HEK293T (cell line): ENCODE measurements around the gene CLEC4G.

Experiments
- ARNT ChIP-seq: fragments of 450-650 bp; IDR thresholded peaks from 2 replicates; pipeline ENCODE4 v1.6.1; 2017; ENCODE audit warnings: mild to moderate bottlenecking
- CTBP1 ChIP-seq: fragments of 450-650 bp; IDR thresholded peaks from 2 replicates; pipeline ENCODE4 v1.6.1; 2016; ENCODE audit warnings: borderline replicate concordance
- FOXK2 ChIP-seq: fragments of 450-650 bp; IDR thresholded peaks from 2 replicates; pipeline ENCODE4 v1.6.1; 2016; ENCODE audit warnings: mild to moderate bottlenecking
- FOXM1 ChIP-seq: fragments of 450-650 bp; IDR thresholded peaks from 2 replicates; pipeline ENCODE4 v1.6.1; 2017; ENCODE audit warnings: mild to moderate bottlenecking, borderline replicate concordance
- HDGF ChIP-seq: fragments of 450-650 bp; IDR thresholded peaks from 2 replicates; pipeline ENCODE4 v1.6.1; 2017; ENCODE audit warnings: antibody characterized with exemption, borderline replicate concordance
- NFRKB ChIP-seq: fragments of 450-650 bp; IDR thresholded peaks from 2 replicates; pipeline ENCODE4 v1.6.1; 2016; ENCODE audit warnings: mild to moderate bottlenecking, moderate library complexity
- SP1 ChIP-seq: fragments of 450-650 bp; IDR thresholded peaks from 2 replicates; pipeline ENCODE4 v1.6.1; 2017
- SUZ12 ChIP-seq: fragments of 450-650 bp; IDR thresholded peaks from 2 replicates; pipeline ENCODE4 v1.6.1; 2016; ENCODE audit warnings: mild to moderate bottlenecking
- TARDBP ChIP-seq: fragments of 450-650 bp; IDR thresholded peaks from 2 replicates; pipeline ENCODE4 v1.6.1; 2016
- ZNF384 ChIP-seq: fragments of 450-650 bp; IDR thresholded peaks from 2 replicates; pipeline ENCODE4 v1.6.1; 2016

- no peak for TF ChIP-seq NFRKB
- TF ChIP-seq HDGF, result no peak
- TF ChIP-seq FOXM1, result no peak
- TF ChIP-seq SP1, result no peak
- TF ChIP-seq CTBP1, result no peak
- no peak for TF ChIP-seq TARDBP
- no peak for TF ChIP-seq ZNF384
- no peak for TF ChIP-seq FOXK2
- no peak for TF ChIP-seq ARNT
- TF ChIP-seq SUZ12, result no peak
Observed at GRCh38 chr19:7771072-7771471, 39.2 kb upstream of the CLEC4G start.
